ENCODE data around the gene PDK4.
"Not testable (repeated sequence)": the region's sequence is repeated elsewhere in the genome, so short reads cannot be mapped to it uniquely, and the experiment has no call there.

Gene PDK4

DNA sequence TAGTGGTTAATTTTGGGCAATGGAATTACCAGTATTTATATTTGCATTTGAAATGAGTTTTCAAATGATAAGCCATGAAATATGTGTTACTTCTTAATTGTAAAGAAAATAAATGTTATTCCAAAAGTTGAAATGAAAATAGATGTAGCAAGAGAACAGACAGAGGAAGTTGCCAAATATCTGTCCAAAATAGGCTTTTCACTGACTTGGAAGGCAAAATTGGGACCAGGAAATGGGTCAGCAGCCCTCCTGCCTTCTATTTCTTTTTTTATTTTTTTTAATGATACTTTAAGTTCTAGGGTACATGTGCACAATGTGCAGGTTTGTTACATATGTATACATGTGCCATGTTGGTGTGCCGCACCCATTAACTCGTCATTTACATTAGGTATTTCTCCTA is 8.1 kb upstream of the PDK4 start:
- not testable (repeated sequence) for DNase-seq

DNA sequence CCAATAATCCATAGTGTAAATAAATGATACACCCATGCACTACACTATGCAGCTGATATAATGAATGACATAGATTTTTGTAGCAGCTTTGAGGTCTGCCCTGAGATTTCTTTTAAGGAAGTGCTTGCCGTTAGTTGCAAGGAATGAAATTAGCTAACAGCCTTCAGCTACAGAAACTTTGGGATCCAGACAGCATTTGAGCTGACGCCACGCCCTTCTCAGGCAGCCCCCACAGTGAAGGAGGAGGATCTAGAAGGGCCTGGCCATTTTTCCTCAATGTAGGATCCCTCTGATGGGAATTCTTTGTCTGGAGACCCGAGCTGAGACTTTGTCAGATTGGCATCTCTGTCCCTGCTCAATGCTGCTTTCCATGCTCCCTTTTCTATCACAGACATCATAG is 6.1 kb upstream of the PDK4 start:
- DNase-seq: no peak

DNA sequence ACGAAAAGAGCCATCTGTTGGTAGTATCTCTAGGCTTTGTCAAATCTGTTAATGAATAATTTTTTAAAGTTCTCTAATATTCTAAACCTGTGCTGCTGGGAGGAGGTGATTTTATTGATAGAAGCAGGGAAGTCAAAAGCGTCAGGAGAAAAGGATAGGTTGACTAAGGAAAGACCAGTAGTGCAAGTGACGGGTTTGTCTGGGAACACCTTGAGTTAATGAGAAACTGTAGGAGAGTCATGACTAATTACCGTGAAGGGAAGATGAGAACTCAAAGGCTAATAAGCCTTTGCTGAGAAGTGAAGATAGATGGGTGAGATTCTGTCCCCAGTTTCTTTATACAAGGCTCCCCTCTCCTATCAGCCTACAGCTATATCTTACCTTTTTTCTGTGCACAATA is 5.0 kb upstream of the PDK4 start:
- DNase-seq: no peak

DNA sequence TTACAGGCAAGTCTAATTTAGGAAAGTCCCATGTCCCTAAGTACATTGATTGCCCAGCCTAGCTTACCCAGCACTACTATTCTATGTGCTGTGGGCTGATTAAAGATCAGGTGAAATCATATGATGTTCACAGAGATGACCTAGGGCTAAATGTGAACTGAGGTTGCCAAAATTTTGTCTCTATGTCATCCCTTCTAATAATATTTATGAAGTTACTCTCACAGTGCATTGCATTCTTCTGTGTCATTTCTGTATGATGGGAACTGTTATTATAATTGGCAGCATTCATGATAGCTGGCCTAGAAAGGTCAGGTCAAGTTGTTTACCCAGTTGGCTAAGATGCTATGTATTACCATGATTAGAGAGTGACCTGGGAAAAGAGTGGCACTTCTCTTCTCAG is 2.8 kb upstream of the PDK4 start:
- DNase-seq: no peak

DNA sequence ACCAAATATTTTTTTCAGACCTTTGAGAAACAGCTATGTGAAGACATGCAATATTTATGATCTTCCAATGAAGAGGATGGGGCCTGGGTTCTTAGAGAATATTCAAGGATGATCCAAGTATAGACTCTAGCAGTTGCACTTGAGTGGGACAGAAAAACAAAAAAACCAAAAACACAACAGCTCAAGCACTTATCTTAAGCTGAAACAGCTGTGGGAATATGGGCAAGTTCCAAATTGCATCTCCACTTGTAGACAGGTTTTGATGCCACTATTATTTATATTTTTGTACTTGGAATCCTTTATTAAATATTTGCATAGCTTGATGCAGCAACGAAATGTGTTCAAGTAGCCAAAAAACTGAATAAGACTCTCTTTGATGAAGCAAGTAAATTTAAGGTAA is 2.2 kb upstream of the PDK4 start:
- DNase-seq: no peak

DNA sequence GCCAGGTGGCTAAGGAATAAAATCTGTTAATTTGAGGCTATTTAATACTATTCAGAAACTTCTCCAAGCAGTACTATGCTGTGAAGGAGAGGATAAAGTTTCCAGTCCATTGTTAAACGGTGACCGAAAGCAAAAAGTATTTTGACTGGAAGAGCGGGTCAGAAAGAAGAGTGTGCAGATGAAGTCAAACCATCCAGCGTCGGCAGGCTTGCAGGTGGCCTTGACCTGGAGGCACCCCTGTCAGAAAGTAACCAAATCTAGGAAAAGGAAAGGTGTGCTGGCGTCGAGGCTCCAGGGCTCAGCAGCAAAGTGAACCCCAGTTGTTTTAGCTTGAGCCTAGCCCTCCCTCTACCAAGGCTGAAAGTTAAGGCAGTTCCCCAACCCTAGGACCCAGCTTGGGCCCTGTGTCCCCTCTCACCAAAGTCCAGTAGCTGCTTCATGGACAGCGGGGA is 544 bp downstream of the PDK4 start:
- no peak for DNase-seq

DNA sequence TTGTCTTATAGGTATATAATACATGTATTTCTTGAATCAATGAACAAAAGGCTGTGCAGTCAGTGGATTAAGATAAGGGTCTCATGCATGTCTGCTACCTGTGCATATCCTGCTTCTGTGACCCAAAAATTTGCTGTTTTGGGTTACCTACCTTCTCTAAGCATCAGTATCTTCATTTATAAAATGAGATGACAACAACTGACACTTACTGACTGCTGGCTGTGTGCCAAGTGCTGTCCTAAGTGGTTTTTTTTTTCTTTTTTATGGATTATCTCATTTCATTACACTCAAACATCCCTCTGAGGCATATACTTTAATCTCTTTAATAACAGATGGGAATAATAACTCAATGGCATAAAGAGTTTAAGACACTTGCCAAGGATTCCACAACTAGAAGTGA is 2.1 kb downstream of the PDK4 start:
- no peak for DNase-seq

DNA sequence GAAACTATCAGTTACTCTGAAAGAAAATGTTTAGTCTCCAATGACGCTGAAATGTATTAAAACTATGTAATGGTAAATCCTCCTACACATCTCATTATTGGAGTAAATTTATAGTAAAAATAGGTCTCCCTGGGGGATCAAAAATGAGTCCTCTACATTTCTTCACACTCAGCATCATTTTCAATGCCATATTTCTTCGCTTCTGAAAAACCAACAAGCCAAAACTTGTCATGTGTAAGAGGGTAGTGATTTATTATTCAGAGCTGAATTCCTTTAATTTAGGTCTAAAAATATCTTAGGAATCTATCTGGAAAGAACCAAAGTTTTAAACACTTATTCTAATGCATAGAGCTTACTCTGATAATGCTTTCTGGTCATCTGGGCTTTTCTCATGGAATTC is 3.0 kb downstream of the PDK4 start:
- no peak for DNase-seq

DNA sequence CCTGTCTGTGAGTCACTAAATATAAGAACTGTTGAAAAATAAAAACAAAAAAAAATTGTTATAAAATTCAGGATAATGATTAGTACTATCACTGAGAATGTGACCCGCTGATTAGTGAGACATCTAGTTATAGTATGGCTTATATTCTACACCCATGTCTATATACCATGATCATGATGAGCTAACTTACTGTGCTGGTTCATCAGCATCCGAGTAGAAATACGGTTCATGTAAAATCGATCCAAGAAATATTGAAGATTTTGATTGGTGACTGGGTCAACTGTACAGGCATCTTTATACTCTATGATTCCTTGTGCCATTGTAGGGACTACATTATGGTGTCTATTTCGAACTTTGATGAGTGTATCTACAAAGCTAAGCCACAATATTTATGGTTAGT is 3.7 kb downstream of the PDK4 start:
- no peak for DNase-seq

DNA sequence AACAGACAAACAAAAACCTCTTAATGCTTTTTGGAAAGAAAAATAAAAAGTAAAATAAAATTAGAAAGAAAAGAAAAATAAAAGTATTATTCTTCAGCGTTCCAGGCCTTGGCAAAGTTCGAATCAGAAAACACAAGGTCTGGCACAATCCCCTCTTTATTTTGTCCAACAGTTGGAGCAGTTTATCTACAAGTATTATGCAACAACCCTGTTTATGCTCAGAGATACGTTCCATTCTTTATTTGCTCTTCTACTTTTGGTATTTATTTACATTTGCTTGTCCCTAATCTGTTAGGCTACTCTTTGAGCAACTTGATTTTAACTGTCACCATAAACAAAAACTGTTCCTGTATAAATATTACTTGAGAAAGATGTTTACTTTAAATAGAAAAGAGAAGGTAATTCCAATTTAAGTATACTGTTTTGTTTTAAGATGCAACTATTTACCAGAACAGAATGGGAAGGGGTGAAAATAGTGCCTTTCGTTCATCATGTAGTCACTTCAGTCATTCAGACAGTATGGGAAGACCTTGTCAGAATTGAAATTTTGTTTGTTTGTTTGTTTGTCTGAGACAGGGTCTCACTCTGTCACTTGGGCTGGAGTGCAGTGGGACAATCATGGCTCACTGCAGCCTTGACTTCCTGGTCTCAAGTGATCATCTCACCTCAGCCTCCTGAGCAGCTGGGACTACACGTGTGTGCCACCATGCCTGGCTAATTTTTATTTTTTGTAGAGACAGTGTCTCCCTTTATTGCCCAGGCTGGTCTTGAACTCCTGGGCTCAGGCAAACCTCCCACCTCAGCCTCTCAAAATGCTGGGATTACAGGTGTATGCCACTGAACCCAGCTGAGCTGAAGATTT is 5.7 kb downstream of the PDK4 start:
- no peak for DNase-seq

DNA sequence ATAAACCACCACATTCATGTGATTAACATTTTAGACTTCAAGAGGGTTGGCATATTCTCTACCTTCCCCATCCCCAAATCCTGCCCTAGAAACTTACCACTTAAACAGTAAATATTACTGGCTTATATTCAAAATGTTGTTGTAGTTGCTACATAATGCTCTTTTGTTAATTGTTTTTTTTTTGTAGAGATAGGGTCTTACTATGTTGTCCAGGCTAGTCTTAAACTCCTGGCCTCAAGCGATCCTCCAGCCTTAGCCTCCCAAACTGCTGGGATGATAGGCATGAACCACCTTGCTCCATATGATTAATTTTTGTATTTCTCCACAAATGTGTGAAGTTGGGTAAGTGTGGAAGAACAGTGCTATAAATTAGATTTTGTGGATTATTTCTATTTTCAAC is 6.5 kb downstream of the PDK4 start:
- no peak for DNase-seq

DNA sequence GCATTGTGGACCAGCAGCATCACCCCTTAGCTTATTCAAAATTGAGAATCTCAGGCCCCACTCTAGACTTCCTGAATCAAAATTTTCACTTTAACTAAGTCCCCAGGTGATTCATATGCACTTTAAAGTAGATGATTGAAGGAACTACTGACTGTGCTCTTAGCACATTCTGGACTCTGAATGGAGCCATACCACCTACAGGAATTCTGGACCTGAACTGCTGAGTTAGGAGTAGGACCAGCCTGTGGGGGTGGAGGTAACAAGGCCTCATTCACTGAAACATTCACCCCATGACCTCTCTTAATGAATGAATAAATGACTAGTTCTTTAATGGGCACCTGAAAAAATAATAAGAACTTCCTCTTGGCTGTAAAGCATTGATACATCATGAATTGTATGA is 7.3 kb downstream of the PDK4 start:
- DNase-seq: no peak

DNA sequence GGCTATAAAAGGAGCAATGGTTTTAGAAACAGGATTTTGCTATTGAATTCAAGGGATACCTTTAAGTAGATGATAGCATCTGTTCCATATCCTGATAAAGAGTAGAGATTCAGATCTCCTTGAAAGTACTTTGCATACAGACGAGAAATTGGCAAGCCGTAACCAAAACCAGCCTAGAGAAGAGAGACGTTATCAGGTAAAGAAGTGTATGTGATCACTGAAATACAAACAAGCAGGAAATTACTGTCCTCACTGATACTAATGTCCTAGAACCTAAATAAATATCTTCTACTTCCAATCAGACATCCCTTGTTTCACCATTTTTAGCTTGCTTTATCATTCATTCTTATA is 9.4 kb downstream of the PDK4 start:
- DNase-seq: no peak

DNA sequence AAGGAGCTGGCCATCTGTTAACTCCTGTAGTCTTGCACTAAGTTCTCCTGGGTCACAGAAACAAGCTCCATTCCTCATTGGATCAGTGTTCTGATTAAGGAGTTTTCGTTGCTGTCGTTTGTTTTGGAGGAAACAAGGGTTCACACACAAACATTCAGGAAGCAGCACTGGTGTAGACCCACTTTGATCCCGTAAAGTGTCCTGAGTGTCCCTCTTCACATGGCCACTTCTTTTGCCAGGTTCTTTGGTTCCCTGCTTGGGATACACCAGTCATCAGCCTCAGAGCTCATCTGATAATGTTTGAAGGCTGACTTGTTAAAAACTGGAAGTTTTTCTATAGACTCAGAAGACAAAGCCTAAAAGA is 10.9 kb downstream of the PDK4 start:
- no peak for DNase-seq

DNA sequence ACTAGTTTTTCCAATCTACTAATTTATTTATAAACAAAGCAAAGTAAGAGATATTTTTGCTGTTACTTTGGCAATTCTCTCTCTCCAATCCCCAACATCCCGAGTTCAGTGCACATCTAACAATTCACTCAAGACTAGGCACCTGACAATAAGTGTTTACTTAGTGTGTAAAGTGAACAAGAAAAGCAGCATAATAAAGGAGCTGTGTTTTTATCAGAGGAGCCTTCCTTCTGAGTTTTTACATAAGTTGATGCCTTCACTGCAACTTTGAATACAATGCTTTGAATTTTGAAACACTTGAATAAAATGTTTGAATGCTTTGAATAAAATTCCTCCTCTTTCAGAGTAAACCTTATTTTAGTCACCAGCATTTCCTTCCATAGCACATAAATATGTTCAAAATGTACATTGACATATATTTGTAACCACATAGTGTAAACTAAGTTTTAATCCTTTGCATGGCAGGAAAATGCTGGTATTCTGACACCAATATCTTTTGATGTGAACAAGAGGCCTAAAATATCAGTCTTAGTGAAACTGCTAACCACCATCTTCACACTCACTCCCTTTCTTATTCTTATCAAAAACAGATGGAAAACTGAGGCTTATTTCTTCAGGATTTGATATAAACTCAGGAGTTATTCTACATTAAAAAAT is 11.4 kb downstream of the PDK4 start:
- no peak for DNase-seq

DNA sequence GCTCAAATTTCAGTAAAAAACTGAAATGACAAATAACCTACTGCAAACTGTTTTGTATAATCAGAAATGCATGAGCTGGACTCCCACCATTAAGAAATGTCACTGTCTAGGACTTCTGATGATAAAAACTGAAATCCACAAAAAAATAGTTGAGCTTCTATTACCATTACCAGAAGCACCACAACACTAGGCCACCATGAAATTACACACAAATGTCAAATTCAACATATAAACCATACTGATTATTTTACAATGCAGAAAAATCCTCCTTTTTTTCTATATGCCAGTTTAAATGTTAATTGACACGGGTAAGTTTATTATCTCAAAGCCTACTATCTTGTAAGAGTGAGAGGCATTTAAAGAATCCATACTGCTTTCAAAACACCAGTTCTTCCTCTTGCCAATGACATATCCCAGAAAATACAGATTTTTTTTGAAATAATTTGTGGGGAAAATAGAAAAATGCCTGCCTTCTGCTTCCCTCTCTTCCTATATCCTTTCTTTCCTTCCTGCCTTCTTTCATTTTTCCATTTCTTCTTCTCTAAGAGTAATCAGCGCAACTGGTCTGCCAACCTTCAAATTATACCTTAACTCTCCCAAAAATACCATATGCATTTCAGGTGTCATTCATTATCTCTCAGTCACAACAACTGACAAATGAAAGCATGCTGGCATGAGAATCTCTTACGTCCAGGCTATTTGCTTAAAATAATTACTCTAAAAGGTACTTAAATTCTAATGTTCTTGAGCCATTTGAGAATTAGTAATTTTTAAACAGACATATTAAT is 12.3 kb downstream of the PDK4 start:
- no peak for DNase-seq

DNA sequence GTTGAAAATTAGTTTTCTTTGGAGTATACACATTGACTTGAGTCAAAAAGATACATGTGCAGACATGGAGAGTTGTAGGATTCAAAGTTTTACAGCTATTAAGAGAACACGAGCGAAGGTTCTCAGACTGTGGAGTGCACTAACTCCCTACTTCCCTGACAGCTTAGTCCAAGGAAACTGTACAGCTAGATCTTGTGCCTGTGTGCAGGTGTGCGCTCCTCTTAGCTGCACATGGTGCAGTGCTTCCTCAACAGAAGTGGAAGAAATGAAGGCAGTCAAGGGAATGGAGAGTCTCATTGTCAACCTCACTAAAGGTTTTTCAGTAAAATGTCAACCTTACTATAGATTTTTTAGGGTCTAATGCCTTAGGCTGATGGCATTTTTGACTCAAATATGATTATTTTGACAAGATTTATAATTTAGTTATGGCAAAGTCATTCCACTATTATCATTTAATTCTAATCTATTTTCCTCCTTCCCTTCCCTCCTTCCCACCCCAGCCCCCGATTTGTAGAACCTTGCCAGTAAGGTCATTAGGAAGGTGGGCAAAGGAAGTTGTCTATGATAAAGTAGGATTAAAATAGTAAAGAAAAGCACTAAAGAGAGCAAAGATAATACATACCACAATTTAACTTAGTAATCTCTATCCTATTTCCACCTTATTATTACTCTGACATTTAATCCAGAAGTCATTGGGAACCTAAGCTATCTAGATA is 13.6 kb downstream of the PDK4 start:
- DNase-seq: no peak

DNA sequence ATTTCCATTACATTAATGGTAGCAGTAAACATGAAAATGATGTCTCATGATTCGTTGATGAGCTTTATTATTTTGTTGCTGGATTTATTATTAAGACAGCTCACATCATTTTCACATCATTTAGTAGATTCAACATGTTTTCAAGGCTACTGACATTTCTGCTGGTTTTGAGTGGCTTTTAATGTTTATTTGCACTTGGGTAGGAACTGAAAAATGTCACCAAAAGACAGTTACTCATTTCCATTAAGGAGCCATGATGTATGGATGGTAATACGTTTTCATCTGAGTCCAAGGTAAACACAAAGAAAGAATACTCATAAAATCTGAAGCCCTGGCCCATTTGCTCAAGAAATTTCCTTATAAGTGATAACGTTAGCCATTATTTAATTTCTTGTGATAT is 14.8 kb downstream of the PDK4 start:
- no peak for DNase-seq

DNA sequence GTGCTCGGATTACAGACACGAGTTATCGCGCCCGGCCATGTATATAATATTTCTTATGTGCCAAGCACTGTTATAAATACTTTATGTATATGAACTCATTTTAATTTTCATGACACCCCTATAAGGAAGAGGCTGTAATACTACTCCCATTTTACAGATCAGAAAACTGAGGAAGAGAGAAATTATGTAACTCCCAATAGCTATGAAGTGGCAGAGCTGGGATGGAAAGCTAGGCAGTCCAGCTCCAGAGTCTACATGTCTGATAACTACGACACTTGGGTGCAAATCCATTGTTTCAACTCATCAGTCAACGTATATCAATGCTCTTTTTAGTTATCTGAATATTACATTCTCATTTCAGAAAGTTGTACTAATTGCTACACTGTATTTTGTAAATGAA is 17.0 kb downstream of the PDK4 start:
- DNase-seq: no peak

DNA sequence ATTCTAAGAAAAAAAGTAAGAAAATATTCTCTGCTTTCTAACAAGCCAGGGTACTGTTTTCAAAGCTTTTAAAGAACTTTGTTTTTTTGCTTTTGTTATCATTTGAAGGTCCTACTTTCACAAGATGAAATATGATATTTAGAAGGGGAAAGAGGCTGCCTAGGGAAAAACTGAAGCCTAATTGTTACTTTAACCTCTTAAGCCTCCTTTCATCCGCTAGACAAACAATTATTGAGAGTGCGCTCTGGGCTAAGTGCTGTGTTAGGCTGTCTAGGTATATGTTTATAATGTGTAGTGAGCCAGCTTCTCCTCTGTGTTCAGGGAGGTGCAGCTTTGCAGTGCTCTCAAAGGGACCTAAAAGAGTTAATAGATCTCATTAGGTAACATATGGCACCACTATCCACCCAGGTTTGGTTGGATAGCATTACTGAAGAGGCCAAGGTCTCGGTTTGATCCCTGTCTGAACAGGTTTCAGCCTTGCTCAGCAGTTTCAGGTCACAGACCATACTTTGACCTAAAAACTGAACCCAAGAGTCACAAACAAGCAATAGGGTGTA is 17.9 kb downstream of the PDK4 start:
- DNase-seq: no peak

DNA sequence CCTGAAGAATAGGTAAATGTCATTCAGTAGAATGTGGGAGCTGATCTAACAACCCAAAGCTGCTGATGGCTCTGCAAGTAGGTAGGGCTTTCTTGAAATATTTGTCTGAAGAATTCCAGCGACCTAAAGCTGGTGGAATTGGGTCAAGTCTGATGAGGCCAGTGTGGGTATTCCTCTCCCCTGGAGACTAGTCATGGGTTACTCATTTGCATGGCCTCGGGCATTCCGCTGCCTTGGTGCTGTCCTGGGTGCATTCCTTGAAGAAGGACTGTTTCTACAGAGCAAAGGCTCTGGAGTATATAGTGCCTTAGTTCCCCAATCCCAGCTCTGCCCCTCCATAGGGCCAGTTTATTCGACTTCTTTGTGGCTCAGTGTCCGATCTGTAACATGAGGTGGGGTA is 19.2 kb downstream of the PDK4 start:
- DNase-seq: no peak

DNA sequence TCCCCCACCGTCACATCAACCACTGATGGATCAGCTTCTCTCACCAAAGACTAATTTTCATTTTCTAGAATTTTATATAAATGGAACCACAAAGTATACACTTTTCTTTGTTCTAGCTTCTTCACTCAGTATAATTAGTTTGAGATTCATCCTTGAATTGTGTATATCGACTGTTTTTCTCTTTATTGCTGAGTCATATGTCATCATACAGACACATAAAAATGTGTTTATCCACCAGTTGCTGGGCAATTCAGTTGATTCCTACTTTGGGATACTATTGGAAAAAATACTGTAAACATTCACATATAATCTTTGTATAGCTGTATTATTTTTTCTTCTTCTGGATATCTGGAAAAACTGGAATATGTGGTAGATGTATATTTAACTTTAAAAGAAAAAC is 26.6 kb downstream of the PDK4 start:
- no peak for DNase-seq

DNA sequence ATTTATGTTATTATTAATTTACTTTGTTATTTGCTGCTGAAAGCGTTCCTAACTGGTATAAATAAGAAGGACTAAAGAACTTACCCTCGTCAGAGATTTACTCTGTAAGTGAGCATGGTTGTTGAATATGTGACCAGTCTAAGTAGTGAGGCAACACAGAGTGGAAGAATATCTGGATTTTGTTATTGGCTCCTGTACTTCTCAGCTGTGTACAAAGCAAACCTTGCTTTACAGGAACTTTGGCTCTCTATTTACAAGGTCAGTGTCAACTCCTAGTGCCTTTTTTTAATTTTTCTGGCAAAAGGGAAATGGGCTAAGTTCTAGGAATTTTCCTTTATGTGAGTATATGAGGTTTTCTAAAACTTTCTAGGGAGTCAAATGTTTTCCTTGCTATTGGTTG is 35.6 kb downstream of the PDK4 start:
- no peak for DNase-seq

Measured in cerebellar nuclear complex (tissue), 1 donor.